Measurements from ENCODE around the gene MLC1. TPM values are rescaled to one million over a fixed set of nuclear protein-coding genes. Genes with fewer than 3 reads are reported as not detected.

Gene MLC1
- total and polyA plus RNA-seq, 2 of the 4 experiments (the other 2 are of a cell fraction) = 0.10 TPM; not detected in 1

DNA sequence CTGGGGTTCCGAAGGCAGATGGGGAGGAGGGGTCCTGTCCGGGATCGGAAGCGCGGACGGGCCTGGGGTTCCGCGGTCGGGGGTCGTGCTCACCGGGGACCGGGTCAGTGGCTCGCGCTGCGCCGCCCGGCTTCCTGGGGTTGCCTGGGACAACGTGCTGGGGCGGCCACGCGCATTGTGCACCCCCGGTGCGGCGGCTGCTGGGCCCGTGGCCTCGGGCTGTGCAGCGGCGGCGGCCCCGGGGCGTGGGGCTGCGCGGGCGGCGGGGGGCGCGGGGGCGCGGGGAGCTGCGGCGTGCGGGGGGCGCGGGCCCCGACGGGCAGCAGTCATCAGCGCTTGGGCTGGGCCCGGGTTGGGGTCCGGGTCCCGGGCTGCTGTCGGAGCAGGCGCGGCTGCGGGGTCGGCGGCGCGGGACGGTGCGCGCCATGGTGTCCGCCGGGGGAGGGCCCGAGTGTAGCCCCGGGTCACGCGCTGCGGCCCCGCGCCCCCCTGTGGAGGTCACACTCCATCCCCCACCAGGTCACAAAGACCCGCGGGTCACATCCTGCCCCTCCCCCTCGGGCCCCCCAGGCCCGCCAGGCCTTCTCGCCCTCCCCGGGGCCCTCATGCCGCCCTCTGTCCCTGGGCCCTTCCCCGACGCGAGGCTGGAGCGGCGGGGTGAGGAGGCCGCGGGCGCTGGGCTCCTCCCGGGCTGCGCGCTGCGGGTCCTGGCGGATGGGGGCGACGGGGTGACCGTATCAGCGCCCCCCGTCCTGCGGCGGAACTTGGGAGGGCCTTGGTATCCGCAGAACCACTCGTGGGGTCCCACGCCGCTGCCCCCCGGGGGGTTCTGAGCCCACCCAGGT, 26.9 kb downstream of the MLC1 start, which contains the start of gene TTLL8 (continued):
- TF ChIP-seq ELK1 (IDR thresholded peaks at IDR 0.05; ENCODE audit: borderline replicate concordance, low read depth, low read length) (no peak), RFX5 (IDR thresholded peaks at IDR 0.05; ENCODE audit: low read depth, low read length) (no peak)
